ENCODE results near the gene DPAGT1.

DPAGT1 gene

DNA sequence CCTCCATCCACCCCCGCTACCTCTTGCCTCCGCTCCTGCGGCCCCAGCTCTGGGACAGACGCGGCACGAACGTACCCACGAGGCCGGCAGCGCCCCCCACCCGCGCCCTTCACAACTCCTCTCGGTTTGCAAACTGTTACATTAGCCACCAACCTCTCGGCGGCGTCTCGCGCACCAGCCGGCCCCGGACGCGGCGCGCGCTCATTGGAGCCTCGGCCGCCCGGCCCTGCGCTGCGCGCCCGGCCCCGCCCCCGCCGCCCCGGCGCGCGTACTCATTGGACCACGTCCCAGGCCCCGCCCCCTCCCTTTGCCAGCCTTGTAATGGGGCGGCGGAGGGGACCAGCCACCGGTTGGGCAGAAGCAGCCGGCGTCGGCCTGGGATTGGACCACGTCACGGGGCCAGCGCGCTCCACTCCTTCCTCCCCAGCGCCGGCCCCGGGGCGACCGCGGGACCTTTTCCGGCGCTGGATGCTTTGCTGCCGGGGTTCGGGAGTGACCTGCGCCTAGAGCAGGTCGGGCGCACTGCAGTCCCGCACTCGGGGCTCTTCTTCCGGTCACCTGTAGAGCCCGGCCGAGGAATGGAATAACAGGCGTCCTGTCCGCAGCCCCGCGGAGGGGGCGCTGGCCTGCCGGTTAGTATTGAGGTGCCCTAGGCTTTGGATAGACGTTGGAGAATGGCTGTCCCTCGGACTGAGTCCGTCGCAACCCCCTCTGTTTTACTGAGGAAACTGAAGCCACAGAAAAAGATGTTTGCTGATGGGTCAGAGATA is 44.5 kb downstream of the DPAGT1 start, which contains the start of gene HYOU1:
Gene HYOU1, minus strand, starts transcription at position 206 of the 770 bp plus-strand sequence. CDS start 1,045 bp downstream, outside the sequence.
- DNase-seq = peak; percentile 98

- peak; percentile 58 for DNase-seq
Measured at GRCh38 chr11:119056421-119056999, 45.1 kb downstream of the DPAGT1 start.

DNA sequence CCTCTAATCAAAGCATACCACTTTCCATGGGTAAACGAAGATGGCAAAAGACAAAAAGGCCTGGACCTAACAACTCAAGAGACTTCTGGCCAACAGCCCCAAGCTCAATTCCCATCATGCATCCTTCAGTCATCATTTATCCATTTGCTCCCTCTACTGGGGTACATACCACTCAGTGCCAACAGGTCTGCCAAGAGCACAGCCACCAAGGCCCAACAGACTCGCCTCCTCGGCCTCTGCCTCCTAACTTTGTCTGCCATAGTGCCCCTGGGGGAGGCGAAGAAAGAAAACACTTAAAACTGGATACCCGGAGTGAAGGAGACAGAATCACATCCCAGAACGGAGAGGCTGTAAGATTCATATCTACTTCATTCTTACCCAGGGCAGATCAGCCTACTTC is 45.8 kb downstream of the DPAGT1 start:
- no peak for DNase-seq

- DNase-seq = no peak
Measured at GRCh38 chr11:119054418-119054817, 47.2 kb downstream of the DPAGT1 start.

- no peak for DNase-seq
Measured at GRCh38 chr11:119052163-119052814, 49.4 kb downstream of the DPAGT1 start.

- DNase-seq = no peak
Measured at GRCh38 chr11:119051440-119052162, 50.1 kb downstream of the DPAGT1 start.

DNA sequence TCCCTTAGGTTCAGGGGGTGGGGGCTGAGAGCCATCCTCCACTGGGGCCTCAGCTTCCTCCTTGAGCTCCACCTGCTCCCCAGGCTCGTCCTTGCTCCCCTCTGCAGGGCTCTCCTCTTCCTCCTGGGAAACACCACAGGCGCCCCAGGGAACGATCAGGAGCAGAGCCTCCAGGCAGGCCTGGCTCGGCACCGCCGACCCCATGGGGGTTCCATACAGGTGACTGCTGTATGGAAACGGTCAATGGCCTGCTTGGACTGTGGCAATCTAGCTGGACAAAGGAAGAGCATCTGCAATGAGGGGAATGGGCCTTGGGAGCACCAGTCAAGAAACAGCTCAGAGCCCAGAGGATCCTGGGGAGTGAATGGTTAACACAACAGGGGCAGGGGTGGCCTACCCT is 52.6 kb downstream of the DPAGT1 start:
- no peak for DNase-seq

- no peak for DNase-seq
Measured at GRCh38 chr11:119048644-119049043, 53.0 kb downstream of the DPAGT1 start.

GRCh38 chr11:119047205-119047604 is 54.4 kb downstream of the DPAGT1 start:
- no peak for DNase-seq
